Amniotic epithelial cell (primary cell): ENCODE data around the gene HHIPL1.

Source experiments
- DNase-seq: peaks from one replicate; pipeline ENCODE4 v3.0.0-alpha.2; 2010; ENCODE audit warnings: low read depth

The HHIPL1 gene

GRCh38 chr14:99611646-99612045 is 33.3 kb upstream of the HHIPL1 start:
- DNase-seq = no peak

DNA sequence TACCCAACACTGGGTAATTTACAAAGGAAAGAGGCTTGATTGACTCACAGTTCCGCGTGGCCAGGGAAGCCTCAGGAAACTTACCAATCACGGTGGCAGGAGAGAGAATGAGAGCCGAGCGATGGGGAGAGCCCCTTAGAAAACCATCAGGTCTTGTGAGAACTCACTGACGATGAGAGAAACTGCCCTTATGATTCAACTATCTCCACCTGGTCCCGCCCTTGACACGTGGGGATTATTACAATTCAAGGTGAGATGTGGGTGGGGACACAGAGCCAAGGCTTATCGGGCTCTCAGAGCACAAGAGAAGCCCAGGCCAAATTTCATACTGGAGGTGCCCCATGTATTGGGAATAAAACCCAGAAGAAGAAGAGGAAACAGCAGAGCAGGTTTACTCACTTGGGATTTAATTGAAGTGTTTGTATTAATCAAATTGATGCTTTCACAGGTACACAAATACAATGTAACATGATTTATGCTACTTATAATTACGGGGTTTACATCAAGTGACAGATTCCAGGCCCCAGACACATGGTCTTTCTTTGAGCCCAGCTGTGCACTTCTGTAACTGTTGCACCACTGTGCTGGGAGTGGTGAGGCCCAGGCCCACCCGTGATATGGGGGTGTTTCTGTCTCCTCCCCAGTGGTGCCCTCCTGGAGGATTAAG is 32.7 kb upstream of the HHIPL1 start:
- no peak for DNase-seq

DNA sequence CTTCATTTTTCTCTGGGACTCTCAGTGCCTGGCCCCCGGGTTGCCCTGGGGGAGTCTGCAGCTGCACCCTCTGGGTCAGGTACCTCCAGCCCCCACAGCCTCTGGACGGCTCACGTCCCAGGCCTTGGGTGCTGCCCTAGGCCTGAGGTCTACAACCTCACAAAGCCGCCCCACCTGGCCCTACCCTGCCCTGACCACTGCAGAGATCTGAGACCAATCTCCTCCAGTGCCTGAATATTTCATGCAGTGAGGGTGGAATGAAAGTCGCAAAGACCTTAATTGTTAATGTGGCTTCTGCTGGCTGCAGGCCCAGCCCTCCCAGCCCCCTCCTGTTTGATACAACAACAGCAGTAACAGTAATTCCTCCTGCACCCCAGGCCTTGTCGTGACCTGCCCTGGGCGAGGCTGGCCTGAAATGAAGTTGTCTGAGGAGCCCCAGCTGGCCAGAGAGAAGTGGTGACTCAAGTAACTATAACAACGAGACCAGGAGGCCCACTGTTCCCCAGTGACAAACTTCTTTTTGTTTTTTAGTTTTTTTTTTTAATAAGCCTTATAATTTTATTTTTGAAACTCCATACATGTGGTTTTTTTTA is 32.1 kb upstream of the HHIPL1 start:
- DNase-seq = no peak

GRCh38 chr14:99615497-99616157 is 29.3 kb upstream of the HHIPL1 start:
- DNase-seq = no peak

DNA sequence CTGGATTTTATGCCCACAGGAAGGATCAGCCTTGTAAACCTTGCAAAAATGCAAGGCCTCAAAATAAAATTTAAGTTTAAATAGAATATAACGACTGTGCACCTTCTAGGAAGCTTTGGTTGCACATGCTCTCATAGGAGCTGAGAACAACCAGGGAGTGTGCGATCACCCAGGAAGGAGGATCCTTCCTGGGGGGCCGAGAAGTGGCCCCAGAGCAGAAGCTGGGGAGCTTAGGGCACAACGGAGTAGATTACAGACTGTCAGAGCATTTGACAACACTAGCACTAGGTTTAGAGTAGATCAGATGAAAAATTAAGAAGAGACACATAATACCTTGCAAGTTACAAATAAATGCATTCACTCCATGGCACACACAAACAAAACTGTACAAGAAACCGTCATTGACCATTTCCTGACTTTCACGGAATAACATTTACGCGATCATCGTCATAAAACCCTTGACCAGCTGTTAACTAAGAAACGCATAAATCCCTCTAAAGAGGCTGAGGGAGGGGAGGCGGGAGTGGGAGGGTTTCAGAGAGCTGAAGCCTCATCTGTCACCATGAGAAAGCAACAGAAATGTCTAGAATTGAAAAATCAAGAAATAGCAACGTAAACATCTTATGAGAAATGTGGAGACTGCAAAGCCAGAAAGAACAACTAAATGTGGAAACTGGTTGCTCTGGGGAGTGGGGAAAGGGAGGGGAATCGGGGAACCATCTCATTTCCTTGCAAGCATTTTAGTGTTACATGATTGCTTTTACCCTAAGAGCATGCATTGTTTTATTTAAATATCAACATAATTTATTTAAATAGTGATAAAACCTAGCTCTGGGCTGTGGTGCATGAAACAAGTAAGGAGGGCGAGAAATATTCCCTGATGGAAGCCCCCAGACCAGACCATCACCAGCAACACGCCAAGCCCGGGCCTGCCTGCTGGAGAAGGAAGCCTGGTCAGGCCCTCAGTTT is 27.8 kb upstream of the HHIPL1 start:
- no peak for DNase-seq

- no peak for DNase-seq
Observed at GRCh38 chr14:99619835-99620834, 24.8 kb upstream of the HHIPL1 start.

DNA sequence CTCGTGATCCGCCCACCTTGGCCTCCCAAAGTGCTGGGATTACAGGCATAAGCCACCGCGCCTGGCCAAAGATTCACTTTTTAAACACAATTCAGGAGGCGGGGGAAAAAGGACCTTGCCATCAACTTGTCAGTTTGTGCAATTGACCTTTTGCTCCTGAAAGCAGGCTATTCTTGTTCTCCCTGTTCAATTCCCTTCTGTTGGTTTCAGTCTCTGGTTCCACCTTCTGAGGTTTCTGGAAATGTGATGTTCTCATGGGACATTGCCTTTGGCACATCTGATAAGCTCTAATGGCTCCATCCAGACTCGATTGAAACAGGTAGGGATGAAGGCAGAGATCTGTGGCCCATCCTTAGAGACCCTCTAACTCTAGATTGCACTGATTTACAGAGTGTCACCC is 23.0 kb upstream of the HHIPL1 start:
- DNase-seq = no peak

DNA sequence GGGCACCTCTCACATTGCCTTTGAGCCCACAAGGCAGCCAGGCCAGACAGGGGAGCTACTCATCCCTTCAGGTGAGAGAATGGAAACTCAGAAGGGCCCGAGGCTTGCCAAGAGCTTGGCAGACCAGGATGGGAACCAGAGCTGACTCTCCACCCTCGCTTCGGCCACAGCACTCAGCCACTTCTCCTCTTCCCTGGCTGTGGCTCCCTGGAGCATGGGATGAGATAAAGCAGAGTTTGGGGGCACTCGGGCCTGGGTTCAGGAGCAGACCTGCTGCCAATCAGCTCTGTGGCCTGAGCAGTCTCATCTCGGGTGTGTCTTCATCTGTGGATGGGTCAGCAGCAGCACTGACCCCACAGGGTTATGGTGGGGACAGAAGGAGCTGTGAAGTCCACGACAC is 20.9 kb upstream of the HHIPL1 start:
- DNase-seq = no peak

- no peak for DNase-seq
Observed at GRCh38 chr14:99624971-99625370, 20.0 kb upstream of the HHIPL1 start.

DNA sequence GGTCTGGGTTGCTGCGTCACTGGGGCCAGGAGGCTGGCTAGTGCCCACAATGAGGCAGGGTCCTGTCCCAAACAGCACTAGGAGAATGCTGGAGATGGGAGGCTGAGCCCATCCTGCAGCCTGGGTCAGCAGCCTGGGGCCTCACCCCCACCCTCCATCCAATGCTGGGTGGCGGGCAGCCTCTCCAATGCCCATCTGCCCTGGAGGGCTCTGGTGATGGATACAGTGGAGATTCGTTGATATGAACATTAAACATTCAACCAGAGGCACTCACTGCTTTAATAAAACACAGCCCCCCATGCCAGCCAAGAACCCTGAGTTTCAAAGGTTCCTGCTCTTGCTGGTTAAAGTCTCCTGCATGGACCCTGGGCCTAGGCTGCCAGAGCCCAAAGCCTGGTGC is 19.5 kb upstream of the HHIPL1 start:
- DNase-seq = no peak

DNA sequence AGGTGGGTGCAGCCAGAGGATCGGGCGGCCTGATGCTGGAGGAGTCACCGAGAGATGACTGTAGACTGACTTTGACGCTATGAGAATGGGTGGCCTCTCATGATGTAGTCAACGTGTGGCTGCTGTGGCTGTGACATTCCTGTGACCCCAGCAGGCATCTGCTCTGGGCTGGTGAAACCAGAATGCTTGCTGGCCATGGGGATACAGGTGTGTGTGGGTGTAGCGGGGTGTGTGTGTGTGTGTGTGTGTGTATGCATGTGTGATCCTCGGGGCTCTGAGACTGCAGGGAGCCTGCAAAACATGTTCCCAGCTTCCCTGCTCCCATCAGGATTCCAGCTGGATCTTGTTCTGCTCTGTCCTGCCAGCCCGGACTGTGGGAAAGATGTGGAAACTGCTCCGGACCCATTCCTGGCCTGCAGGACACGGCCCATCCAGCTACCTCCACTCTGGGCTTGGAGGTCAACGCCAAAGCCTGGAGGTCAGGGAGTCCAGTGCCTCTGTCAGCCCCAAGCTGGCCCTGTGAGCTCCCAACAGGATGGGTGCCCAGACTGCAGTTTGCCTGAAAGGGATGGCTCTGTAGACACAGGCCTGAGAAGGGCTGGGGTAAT is 18.8 kb upstream of the HHIPL1 start:
- DNase-seq = no peak

GRCh38 chr14:99627100-99627499 is 17.8 kb upstream of the HHIPL1 start:
- no peak for DNase-seq

DNA sequence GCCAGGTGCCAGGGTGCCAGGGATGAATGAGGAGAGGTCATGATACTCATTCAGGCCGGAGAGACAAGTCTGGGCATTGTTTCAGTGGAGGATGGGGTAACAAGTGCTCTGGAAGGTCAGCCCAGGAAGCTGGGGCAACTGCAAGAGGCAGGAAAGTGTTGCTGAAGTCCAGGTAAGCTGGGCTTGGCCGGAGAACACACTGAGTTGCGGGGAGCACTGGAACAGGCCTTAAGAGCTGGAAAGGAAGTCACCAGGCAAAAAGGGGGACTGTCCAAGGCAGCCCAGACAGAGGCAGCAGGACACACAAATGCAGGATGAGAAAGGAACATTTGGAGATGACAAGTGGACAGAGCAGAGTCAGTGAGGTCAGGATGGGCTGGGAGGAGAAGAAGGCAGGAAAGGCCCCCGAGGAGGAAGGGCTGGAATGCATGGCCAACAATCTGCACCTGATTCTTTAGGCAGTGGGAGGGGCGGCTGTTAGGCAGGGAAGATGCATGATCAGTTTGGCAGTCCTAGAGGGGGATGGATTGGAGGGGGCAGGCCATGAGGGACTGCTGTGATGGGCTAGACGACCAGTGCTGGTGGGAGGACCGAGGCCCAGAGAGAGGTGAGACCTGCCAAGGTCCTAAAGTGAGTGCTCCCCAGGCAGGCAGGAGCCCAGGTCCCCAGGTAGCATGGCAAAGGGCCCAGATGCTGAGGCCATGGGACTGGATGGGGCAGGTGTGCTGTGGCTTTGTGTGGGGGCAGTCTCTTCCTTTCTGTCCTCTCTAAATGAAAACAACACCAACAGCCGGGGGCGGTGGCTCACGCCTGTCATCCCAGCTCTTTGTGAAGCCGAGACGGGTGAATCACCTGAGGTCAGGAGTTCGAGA is 17.2 kb upstream of the HHIPL1 start:
- DNase-seq = no peak

- DNase-seq = peak; percentile 29
Observed at GRCh38 chr14:99628887-99629618, 15.9 kb upstream of the HHIPL1 start.

DNA sequence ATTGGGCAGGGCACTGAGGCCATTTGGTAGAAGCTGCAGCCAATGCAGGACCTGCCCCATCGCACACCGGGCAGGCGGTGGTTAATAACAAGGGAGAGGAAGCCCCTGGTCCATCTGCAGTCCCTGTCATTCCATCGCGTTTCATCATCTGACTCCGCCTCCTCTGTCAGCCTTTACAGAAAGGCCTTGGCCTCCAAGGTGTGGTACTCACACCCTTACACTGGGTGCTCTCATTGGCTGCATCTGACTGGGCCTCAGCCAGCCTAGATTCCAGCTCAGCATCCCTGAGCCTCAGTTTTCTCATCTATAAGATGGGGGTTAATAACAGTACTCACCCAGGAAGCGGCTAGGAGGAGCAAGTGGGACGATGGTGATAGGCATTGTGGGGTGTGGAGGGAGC is 14.7 kb upstream of the HHIPL1 start:
- no peak for DNase-seq

GRCh38 chr14:99632410-99633035 is 12.4 kb upstream of the HHIPL1 start:
- DNase-seq = no peak

GRCh38 chr14:99633141-99633540 is 11.8 kb upstream of the HHIPL1 start:
- DNase-seq = no peak

GRCh38 chr14:99633918-99634317 is 11.0 kb upstream of the HHIPL1 start:
- no peak for DNase-seq

- DNase-seq = no peak
Observed at GRCh38 chr14:99634443-99634842, 10.5 kb upstream of the HHIPL1 start.
